Adrenal gland (tissue), 12 donors: ENCODE data around the gene MORN1. TPM values are rescaled to one million over a fixed set of nuclear protein-coding genes. Genes with fewer than 3 reads are reported as not detected.

Experiments
- DNase-seq, 7 donors: peaks; one replicate each; pipeline ENCODE4 v3.0.0-alpha.2; 2019 to 2020
- H3K27ac ChIP-seq, 5 donors: fragments of 200-600 bp; sonication (generic) in 4 of 5; 1 replicate in 3 of 5; 2 replicates in 2 of 5; pipeline versions ENCODE4 v1.5.1 to v1.8.0; 2016 to 2020; ENCODE audit warnings: mild to moderate bottlenecking in 1 of 5
- H3K27me3 ChIP-seq: fragments of 200-600 bp; 2 replicates; pipeline ENCODE4 v1.8.0; 2021
- H3K36me3 ChIP-seq, 2 donors: fragments of 200-600 bp; replicated peaks in 1 of 2; 1 replicate in 1 of 2; 2 replicates in 1 of 2; pipeline versions ENCODE4 v1.5.1 to v1.8.0; 2018 to 2022
- H3K4me1 ChIP-seq, 2 donors: fragments of 200-600 bp; replicated peaks in 1 of 2; 1 replicate in 1 of 2; 2 replicates in 1 of 2; pipeline versions ENCODE4 v1.5.1 to v1.8.0; 2018 to 2021
- H3K4me3 ChIP-seq, 4 donors: fragments of 200-600 bp; sonication (generic) in 3 of 4; one replicate each; pipeline ENCODE4 v1.5.1; 2016 to 2018
- H3K9me3 ChIP-seq, 3 donors: fragments of 200-600 bp; sonication (generic) in 1 of 3; replicated peaks in 1 of 3; 1 replicate in 2 of 3; 2 replicates in 1 of 3; pipeline versions ENCODE4 v1.5.1 to v1.8.0; 2016 to 2021
- POLR2A ChIP-seq, 2 donors: fragments of 450-650 bp; IDR thresholded peaks; one replicate each; pipeline ENCODE4 v1.6.1; 2017; ENCODE audit warnings: antibody characterized with exemption in 2 of 2, mild to moderate bottlenecking in 2 of 2, moderate library complexity in 1 of 2
- WGBS, 4 donors: extraction: QIAGEN DNeasy Blood & Tissue Kit in 2 of 4; methylation state at CpG; one replicate each; pipeline versions ENCODE4 v1.1.5 to v1.1.7; 2013 to 2017; 5-methylcytosine and 5-hydroxymethylcytosine counted together
- intact Hi-C, 2 donors: fragments of 100-400 bp; cut with DNase I; formaldehyde crosslinking; loops; one replicate each; pipeline versions ENCODE4 v1.14.1 to v1.15.0; 2022 to 2023
- polyA plus RNA-seq, 3 donors: library from polyadenylated mRNA; stranded (reverse); fragments of 200-250 nt in 2 of 3; fragments of 350-450 nt in 1 of 3; fragmentation: Illumina TruSeq in 1 of 3; extraction: RNeasy Lipid Tissue Mini Kit (QIAGEN cat#74804) in 1 of 3; gene quantifications; one replicate each; pipeline ENCODE4 v1.2.3, GENCODE V29; 2013 to 2014
- total RNA-seq, 9 donors: library from RNA; depleted of rRNA in 4 of 9; stranded (reverse); fragments of >200 nt in 4 of 9; fragments of 120-200 nt in 1 of 9; fragmentation: NEBNext Ultra II Directional in 1 of 9; extraction: Animal tissue kit (Norgen Biotek cat#: 25700) in 1 of 9; gene quantifications; one replicate each; pipeline versions ENCODE4 v1.1.0 to v1.2.4, GENCODE V29; 2013 to 2023
- TF ChIP-seq, protein P1 (sequence below), 6 experiments: fragments of 450-650 bp in 4 of 6; fragments of 200-600 bp in 2 of 6; sonication (generic) in 1 of 6; IDR thresholded peaks; 1 replicate in 5 of 6; 2 replicates in 1 of 6; pipeline versions ENCODE4 v1.5.1 to v1.8.0; 2016 to 2021; ENCODE audit warnings: antibody characterized with exemption in 6 of 6, mild to moderate bottlenecking in 2 of 6, moderate library complexity in 1 of 6
- donor health status: healthy with polysubstance abuse.
- donor health status: Bipolar disorder and iron deficiency.
- donor health status: DM: yes; HTN: yes; CAD: no.
- donor health status: DM: no; HTN: no; CAD: no.
- donor health status: DM: no; HTN: no; CAD: no.
- donor health status: DM: yes; HTN: yes; CAD: no.

Gene MORN1
- total and polyA plus RNA-seq, 12 donors, result 1.8 to 14.1 (median 8.7) TPM

DNA sequence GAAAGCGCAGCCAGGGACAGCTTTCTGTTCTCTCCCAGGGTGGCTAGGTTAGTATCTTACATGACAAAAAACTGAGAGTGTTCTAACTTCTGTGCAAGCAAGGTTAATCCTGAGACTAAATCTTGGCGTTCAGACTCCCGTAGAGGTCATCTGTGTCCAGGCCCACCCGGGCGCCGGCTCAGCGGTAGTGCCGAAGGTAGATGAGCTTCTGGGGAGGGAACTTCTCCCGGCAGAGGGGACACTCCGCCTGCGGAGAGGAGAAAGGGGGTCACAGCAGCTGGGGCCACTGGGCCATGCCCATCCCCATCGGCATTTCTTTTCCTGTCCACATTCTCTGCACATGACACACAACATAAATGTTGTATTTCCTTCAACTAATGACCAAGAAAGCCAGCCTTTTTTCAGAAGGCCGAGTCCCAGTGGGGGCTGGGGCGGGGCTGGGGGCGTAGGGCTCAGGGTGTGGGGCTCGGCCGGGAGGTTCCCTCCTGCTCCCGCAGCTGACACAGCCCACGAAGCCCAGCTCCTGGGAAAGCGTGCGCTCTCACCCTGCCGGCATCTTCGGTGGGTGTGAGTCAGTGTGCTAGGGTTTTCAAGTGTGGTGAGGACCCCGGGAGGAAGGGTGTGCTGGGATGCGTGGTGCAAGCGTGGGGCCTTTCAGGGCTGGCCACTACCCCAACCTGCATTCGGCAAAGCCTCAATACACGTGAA, 14.4 kb upstream of the MORN1 start:
- H3K4me3 ChIP-seq, result no peak overlapping the region
- no peaks in the 10 kb centered on the region for H3K27me3 ChIP-seq
- peaks cover 0 to 67% of the 10 kb centered on the region in 2 donors for H3K36me3 ChIP-seq
- peak in 1 of 7 donors; percentile 54 for DNase-seq
- TF ChIP-seq POLR2A (IDR thresholded peaks at IDR 0.05), result no peak
- H3K4me1 ChIP-seq, result peaks cover 26 to 50% of the 10 kb centered on the region in 2 donors
- H3K9me3 ChIP-seq, result no peaks in the 10 kb centered on the region
- H3K27ac ChIP-seq, result peak overlapping the region; percentile 45 to 94 (median 80)
- intact Hi-C loops, result no loop called here
- WGBS, 4 donors, result 61 to 65% (median 62%) methylated on average over 12 to 28 of the region's 28 CpGs

DNA sequence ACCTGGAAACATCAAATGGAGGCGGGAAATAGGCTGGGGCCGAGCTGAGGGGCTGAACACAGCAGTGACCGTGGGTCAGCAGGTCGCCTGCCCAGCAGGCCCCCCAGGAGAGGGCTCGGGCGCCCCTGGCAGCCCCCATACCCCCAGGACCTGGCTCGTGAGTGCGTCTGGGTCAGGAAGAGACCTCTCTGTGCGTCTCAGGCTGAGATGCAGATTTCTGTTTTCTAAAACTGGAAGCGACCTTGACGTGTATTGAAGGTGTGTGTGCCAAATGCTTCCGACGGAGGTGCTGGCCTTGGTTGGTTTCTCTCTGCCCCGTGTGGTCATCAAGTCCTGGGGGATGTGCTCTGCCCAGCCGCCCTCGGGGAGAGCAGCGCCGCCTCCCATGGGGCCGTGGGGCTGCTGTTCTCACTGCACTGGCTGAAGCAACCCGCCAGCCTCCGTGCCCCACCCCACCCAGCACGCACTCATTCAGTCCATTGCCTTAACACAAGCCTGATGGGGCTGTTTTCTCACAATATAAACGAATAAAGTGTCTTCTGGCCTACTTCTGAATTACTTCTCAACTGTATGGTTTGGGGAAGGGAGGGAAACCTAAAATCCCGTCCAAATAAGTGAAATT, 13.6 kb upstream of the MORN1 start:
- peak; percentile 72 to 91 (median 89) for DNase-seq
- H3K4me3 ChIP-seq, result no peak overlapping the region
- peaks cover 26 to 50% of the 10 kb centered on the region in 2 donors for H3K4me1 ChIP-seq
- no peaks in the 10 kb centered on the region for H3K27me3 ChIP-seq
- intact Hi-C loops, result no loop called here
- TF ChIP-seq POLR2A (IDR thresholded peaks at IDR 0.05), result peak in 1 of 2 donors; percentile 39
- TF ChIP-seq, protein P1, sequence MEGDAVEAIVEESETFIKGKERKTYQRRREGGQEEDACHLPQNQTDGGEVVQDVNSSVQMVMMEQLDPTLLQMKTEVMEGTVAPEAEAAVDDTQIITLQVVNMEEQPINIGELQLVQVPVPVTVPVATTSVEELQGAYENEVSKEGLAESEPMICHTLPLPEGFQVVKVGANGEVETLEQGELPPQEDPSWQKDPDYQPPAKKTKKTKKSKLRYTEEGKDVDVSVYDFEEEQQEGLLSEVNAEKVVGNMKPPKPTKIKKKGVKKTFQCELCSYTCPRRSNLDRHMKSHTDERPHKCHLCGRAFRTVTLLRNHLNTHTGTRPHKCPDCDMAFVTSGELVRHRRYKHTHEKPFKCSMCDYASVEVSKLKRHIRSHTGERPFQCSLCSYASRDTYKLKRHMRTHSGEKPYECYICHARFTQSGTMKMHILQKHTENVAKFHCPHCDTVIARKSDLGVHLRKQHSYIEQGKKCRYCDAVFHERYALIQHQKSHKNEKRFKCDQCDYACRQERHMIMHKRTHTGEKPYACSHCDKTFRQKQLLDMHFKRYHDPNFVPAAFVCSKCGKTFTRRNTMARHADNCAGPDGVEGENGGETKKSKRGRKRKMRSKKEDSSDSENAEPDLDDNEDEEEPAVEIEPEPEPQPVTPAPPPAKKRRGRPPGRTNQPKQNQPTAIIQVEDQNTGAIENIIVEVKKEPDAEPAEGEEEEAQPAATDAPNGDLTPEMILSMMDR (IDR thresholded peaks at IDR 0.05), result no peak
- WGBS, 4 donors, result 38 to 61% (median 41%) methylated on average over 16 to 24 of the region's 24 CpGs
- no peaks in the 10 kb centered on the region for H3K9me3 ChIP-seq
- peak overlapping the region; percentile 45 to 94 (median 80) for H3K27ac ChIP-seq
- H3K36me3 ChIP-seq, result peaks cover 0 to 74% of the 10 kb centered on the region in 2 donors

DNA sequence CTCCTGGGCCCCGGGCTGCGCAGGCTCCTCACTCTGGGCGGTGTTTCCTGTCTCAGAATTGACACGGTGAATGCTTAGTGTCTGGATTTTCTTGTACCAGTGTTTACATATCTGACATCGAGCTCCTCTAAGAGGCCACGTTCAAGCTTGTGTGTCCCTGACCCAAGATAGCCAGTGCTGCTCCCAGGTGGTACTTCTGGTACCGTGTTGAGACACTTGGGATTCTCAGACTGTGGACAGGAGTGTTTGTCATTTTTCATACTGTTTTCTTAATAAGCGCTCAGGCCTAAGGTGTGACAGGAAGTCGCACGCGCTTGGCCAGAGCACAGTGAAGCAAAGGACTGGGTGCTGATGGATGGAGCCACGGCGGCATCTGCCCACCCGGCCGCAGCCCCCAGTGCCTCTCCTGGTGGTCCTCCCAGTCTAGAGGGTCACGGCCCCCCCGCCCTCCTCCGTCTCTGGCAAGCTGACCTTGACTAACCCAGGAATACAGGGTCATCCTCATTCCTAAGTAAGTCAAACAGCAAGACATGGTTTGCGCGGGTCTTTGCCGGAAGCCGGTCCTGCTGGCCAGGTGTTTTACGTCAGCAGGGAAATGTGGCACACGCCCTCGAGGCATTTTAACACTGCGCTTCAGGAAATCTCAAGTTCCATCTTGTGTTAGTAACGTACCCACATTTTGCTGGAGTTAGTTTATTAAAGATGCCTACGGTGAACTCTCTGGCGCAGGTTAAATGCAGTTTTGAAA, 13.0 kb upstream of the MORN1 start:
- Histone ChIP-seq H3K9me3 (no peaks in the 10 kb centered on the region), H3K27ac (peak overlapping the region in 4 of 5 donors; percentile 55 to 94 (median 82)), H3K4me1 (peaks cover 24 to 49% of the 10 kb centered on the region in 2 donors), H3K4me3 (no peak overlapping the region), H3K27me3 (no peaks in the 10 kb centered on the region), H3K36me3 (peaks cover 0 to 81% of the 10 kb centered on the region in 2 donors)
- TF ChIP-seq POLR2A (IDR thresholded peaks at IDR 0.05), result no peak
- TF ChIP-seq, protein P1 (IDR thresholded peaks at IDR 0.05), result no peak
- DNase-seq, result peak in 1 of 7 donors; percentile 65
- intact Hi-C loops, result no loop called here
- WGBS, 4 donors, result 49 to 70% (median 57%) methylated on average over 28 to 29 of the region's 29 CpGs

DNA sequence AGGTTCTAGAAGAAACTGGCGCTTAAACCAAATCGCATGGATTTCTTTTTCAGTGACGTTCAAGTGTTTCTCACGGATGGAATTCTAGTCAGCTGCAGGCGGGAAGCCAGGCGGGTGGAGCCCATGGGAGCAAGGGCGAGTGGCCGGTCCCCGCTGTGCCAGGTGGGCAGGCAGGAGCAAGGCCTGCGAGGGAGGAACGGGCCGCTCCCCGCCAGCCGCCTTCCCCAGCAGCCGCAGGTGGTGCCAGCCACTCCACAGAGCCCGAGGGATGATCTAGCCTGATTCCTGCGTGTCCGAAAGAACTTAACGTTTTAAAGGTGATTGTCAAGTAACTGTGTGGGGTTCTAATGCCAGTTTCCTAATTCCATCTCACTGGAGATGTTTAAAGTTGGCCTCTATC, 11.9 kb upstream of the MORN1 start:
- TF ChIP-seq POLR2A (IDR thresholded peaks at IDR 0.05), result no peak
- TF ChIP-seq, protein P1 (IDR thresholded peaks at IDR 0.05), result no peak
- intact Hi-C loops, result no loop called here
- peak overlapping the region in 1 of 5 donors; percentile 11 for H3K27ac ChIP-seq
- H3K4me3 ChIP-seq, result no peak overlapping the region
- H3K9me3 ChIP-seq, result no peaks in the 10 kb centered on the region
- H3K27me3 ChIP-seq, result no peaks in the 10 kb centered on the region
- H3K4me1 ChIP-seq, result peaks cover 15 to 39% of the 10 kb centered on the region in 2 donors
- 89 to 91% (median 89%) methylated on average over 12 to 19 of the region's 19 CpGs for WGBS, 4 donors
- DNase-seq, result no peak
- H3K36me3 ChIP-seq, result peaks cover 0 to 85% of the 10 kb centered on the region in 2 donors
